ENCODE results near the gene RASSF7. TPM values are rescaled to one million over a fixed set of nuclear protein-coding genes. Genes with fewer than 3 reads are reported as not detected.

The RASSF7 gene
- polyA plus RNA-seq, 1 of the 3 experiments (the other 2 are of a cell fraction): 19.8 TPM

DNA sequence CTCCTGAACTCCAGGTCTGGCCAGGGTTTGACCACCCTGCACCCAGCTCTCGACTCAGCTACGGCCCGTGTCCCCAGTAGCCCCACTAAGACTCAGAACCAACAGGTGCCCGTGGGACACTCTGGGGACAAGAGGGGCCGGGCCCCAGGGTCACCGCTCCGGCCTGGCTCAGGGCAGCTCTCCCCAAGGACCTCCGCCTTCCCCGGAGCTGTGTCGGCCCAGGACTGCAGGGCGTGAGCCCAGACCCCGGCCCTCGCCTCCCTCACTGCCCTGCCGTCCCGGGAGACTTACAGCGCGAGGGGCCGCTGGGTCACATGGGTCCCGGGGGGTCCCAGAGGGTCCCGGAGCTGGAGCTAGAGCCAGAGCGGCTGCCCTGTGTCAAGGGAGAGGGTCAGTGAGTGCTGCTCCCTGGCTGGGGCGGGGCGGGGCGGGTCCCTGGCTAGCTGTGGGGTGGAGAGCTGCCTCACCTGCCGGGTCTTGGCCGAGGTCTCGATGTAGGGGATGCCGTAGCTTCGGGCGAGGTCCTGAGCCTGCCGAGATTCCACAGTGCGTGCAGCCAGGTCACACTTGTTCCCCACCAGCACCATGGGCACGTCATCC lies 27.7 kb upstream of the RASSF7 start:
- no peak for TF ChIP-seq PBX3 (IDR thresholded peaks at IDR 0.05)
- TF ChIP-seq RAD21 (IDR thresholded peaks at IDR 0.05; ENCODE audit: low read length): no peak
- no peak for TF ChIP-seq RCOR1 (IDR thresholded peaks at IDR 0.05; ENCODE audit: low read length)
- TF ChIP-seq RXRA (IDR thresholded peaks at IDR 0.05; ENCODE audit: borderline replicate concordance, low read depth): no peak
- no peak for TF ChIP-seq FOXM1 (IDR thresholded peaks at IDR 0.05; ENCODE audit: low read depth)
- no peak for TF ChIP-seq JUND (IDR thresholded peaks at IDR 0.05)
- Histone ChIP-seq H3K4me1 (ENCODE audit: control insufficient read depth in 1 of 2, insufficient read depth in 2 of 2, low read depth in 1 of 2, low read length in 1 of 2) (peaks cover 0 to 12% of the 10 kb centered on the region in 2 experiments; a peak in 1 of 4 replicates), H3K79me2 (ENCODE audit: insufficient read depth) (peaks cover 15% of the 10 kb centered on the region), H3K27me3 (ENCODE audit: insufficient read depth) (no peaks in the 10 kb centered on the region), H3K4me2 (no peak overlapping the region), H3K9me3 (no peaks in the 10 kb centered on the region), H3K4me3 (ENCODE audit: low read depth in 2 of 2, low read length in 1 of 2) (no peak overlapping the region), H3K9ac (no peak overlapping the region), H4K20me1 (ENCODE audit: insufficient read depth) (peaks cover 10% of the 10 kb centered on the region; the same call in 1 of the 2 replicates), H3K27ac (ENCODE audit: low read depth in 2 of 2, low read length in 1 of 2) (no peak overlapping the region), H3K36me3 (replicated peaks in 1 of 2; ENCODE audit: control insufficient read depth in 1 of 2, insufficient read depth in 2 of 2, low read length in 1 of 2) (peaks cover 0 to 27% of the 10 kb centered on the region in 2 experiments), H2AFZ (ENCODE audit: low read depth) (no peak overlapping the region), H3F3A (replicated peaks; ENCODE audit: insufficient read depth) (no peaks in the 10 kb centered on the region), H3K9me2 (no peaks in the 10 kb centered on the region)
- WGBS (ENCODE audit: low lambda C conversion rate): 89% methylated on average over 9 of the region's 33 CpGs
- POLR2A ChIA-PET: no interaction called here
- CTCF ChIA-PET: interaction anchor here (2.3 kb wide), 2 partner anchors 14 to 21 kb away, joined by 5 to 13 read pairs; no protein-coding TSS in a partner anchor
- no peak for DNase-seq

GRCh38 chr11:533586-534395 lies 27.0 kb upstream of the RASSF7 start:
- peaks cover 15% of the 10 kb centered on the region for H3K79me2 ChIP-seq (ENCODE audit: insufficient read depth)
- H3K9me3 ChIP-seq: no peaks in the 10 kb centered on the region
- H3K9me2 ChIP-seq: no peaks in the 10 kb centered on the region
- peaks cover 0 to 12% of the 10 kb centered on the region in 2 experiments; a peak in 1 of 4 replicates for H3K4me1 ChIP-seq (ENCODE audit: control insufficient read depth in 1 of 2, insufficient read depth in 2 of 2, low read depth in 1 of 2, low read length in 1 of 2)
- peaks cover 0 to 27% of the 10 kb centered on the region in 2 experiments for H3K36me3 ChIP-seq (replicated peaks in 1 of 2; ENCODE audit: control insufficient read depth in 1 of 2, insufficient read depth in 2 of 2, low read length in 1 of 2)
- no peaks in the 10 kb centered on the region for H3K27me3 ChIP-seq (ENCODE audit: insufficient read depth)
- no peaks in the 10 kb centered on the region for H3F3A ChIP-seq (replicated peaks; ENCODE audit: insufficient read depth)
- peak overlapping the region; percentile 99 for H3K4me2 ChIP-seq
- TF ChIP-seq SMC3 (IDR thresholded peaks at IDR 0.05; ENCODE audit: low read depth, low read length) (no peak), PBX3 (IDR thresholded peaks at IDR 0.05) (no peak), RXRA (IDR thresholded peaks at IDR 0.05; ENCODE audit: borderline replicate concordance, low read depth) (no peak), TAF1 (IDR thresholded peaks at IDR 0.05; ENCODE audit: borderline replicate concordance, low read depth, low read length) (no peak)
- TF ChIP-seq, protein P1, sequence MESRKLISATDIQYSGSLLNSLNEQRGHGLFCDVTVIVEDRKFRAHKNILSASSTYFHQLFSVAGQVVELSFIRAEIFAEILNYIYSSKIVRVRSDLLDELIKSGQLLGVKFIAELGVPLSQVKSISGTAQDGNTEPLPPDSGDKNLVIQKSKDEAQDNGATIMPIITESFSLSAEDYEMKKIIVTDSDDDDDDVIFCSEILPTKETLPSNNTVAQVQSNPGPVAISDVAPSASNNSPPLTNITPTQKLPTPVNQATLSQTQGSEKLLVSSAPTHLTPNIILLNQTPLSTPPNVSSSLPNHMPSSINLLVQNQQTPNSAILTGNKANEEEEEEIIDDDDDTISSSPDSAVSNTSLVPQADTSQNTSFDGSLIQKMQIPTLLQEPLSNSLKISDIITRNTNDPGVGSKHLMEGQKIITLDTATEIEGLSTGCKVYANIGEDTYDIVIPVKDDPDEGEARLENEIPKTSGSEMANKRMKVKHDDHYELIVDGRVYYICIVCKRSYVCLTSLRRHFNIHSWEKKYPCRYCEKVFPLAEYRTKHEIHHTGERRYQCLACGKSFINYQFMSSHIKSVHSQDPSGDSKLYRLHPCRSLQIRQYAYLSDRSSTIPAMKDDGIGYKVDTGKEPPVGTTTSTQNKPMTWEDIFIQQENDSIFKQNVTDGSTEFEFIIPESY (IDR thresholded peaks at IDR 0.05; ENCODE audit: borderline replicate concordance, low read depth): no peak
- no peak overlapping the region; a peak in 1 of 4 replicates for H3K27ac ChIP-seq (ENCODE audit: low read depth in 2 of 2, low read length in 1 of 2)
- POLR2A ChIA-PET: no interaction called here
- no peak overlapping the region for H2AFZ ChIP-seq (ENCODE audit: low read depth)
- peak overlapping the region; percentile 71 for H3K9ac ChIP-seq
- DNase-seq: no peak
- peaks cover 10% of the 10 kb centered on the region; the same call in 1 of the 2 replicates for H4K20me1 ChIP-seq (ENCODE audit: insufficient read depth)
- 96% methylated on average over 12 of the region's 37 CpGs for WGBS (ENCODE audit: low lambda C conversion rate)
- CTCF ChIA-PET: interaction anchor here (0.9 to 2.3 kb wide), 5 partner anchors 9 to 186 kb away, joined by 3 to 11 read pairs (median 5); no protein-coding TSS in a partner anchor
- peak overlapping the region; percentile 88 to 92 for H3K4me3 ChIP-seq (ENCODE audit: low read depth in 2 of 2, low read length in 1 of 2)
